K562 (cell line): Measurements from ENCODE around the gene DNASE1L2. TPM values are rescaled to one million over a fixed set of nuclear protein-coding genes. Genes with fewer than 3 reads are reported as not detected.

ENCODE experiments used
- ARID1B ChIP-seq: fragments of 450-650 bp; IDR thresholded peaks from 2 replicates; pipeline ENCODE4 v1.6.1; 2016; ENCODE audit warnings: antibody characterized with exemption, mild to moderate bottlenecking, inconsistent platforms
- HDAC1 ChIP-seq, 2 experiments: fragments of 450-650 bp; IDR thresholded peaks; 2 replicates each; pipeline ENCODE4 v1.6.1; 2016 to 2017; ENCODE audit warnings: inconsistent platforms in 1 of 2, mild to moderate bottlenecking in 1 of 2, moderate library complexity in 1 of 2
- KLF6 ChIP-seq: fragments of 250-450 bp; sonication (Bioruptor Pico); IDR thresholded peaks from 2 replicates; pipeline ENCODE4 v1.4.0; 2020; ENCODE audit warnings: mild to moderate bottlenecking, moderate library complexity, borderline replicate concordance
- MTA2 ChIP-seq: fragments of 450-650 bp; IDR thresholded peaks from 2 replicates; pipeline ENCODE4 v1.6.1; 2016; ENCODE audit warnings: low read depth
- PHTF2 ChIP-seq: fragments of 250-450 bp; sonication (Bioruptor Pico); IDR thresholded peaks from 2 replicates; pipeline ENCODE4 v1.5.0; 2021; ENCODE audit warnings: mild to moderate bottlenecking
- RBBP5 ChIP-seq: fragments of 200-600 bp; sonication (generic); IDR thresholded peaks from 2 replicates; pipeline ENCODE4 v1.6.1; 2012; ENCODE audit warnings: borderline replicate concordance, mild to moderate bottlenecking, low read length, control low read depth, inconsistent platforms; ENCODE audit not compliant: insufficient read depth, poor library complexity, severe bottlenecking
- RCOR1 ChIP-seq, 2 experiments: IDR thresholded peaks; 2 replicates each; pipeline ENCODE4 v1.6.1; 2012; ENCODE audit warnings: low read depth in 2 of 2, low read length in 2 of 2, borderline replicate concordance in 1 of 2, improper control_type of control experiment in 1 of 2
- polyA plus RNA-seq, 8 experiments: library from polyadenylated mRNA; depleted of rRNA in 4 of 8; stranded (reverse) in 5 of 8; unstranded in 3 of 8; fragments of >200 nt; fragmentation: Nextera tagmentation in 2 of 8; fragmentation: Illumina TruSeq in 1 of 8; extraction: Ambion mirVana in 2 of 8; extraction: Trizol in 1 of 8; gene quantifications; 2 replicates each; pipeline versions ENCODE4 v1.2.1 to v1.2.3, GENCODE V29; 2011 to 2014; ENCODE audit warnings: inconsistent platforms in 1 of 8, missing spikeins in 1 of 8
- total RNA-seq, 7 experiments: library from RNA; depleted of rRNA in 6 of 7; stranded (reverse); fragments of >200 nt in 6 of 7; fragmentation: Illumina TruSeq in 2 of 7; extraction: Trizol in 2 of 7; gene quantifications; 2 replicates each; pipeline versions ENCODE4 v1.2.1 to v1.2.3, GENCODE V29; 2011 to 2021; ENCODE audit warnings: low replicate concordance in 1 of 7
- TF ChIP-seq, protein P1 (sequence below): fragments of 450-650 bp; IDR thresholded peaks from 2 replicates; pipeline ENCODE4 v1.6.1; 2016; ENCODE audit warnings: mild to moderate bottlenecking, moderate library complexity
- TF ChIP-seq, protein P2 (sequence below): sonication (generic); formaldehyde crosslinking; IDR thresholded peaks from 2 replicates; pipeline ENCODE4 v1.8.0; 2022; ENCODE audit warnings: mild to moderate bottlenecking, missing genetic modification reagents, borderline replicate concordance
- TF ChIP-seq, protein P3 (sequence below): sonication (generic); formaldehyde crosslinking; IDR thresholded peaks from 2 replicates; pipeline ENCODE4 v1.8.0; 2023; ENCODE audit warnings: mild to moderate bottlenecking, missing genetic modification reagents
- TF ChIP-seq, protein P4 (sequence below): fragments of 450-650 bp; formaldehyde crosslinking; IDR thresholded peaks from 2 replicates; pipeline ENCODE4 v1.4.0; 2020; ENCODE audit warnings: mild to moderate bottlenecking, moderate library complexity

The DNASE1L2 gene
- total and polyA plus RNA-seq, 9 of the 15 experiments (the other 6 are each of a cell fraction or from before 2014, with no cell fraction given) = 0.08 to 2.7 (median 1.7) TPM; not detected in 1

DNA sequence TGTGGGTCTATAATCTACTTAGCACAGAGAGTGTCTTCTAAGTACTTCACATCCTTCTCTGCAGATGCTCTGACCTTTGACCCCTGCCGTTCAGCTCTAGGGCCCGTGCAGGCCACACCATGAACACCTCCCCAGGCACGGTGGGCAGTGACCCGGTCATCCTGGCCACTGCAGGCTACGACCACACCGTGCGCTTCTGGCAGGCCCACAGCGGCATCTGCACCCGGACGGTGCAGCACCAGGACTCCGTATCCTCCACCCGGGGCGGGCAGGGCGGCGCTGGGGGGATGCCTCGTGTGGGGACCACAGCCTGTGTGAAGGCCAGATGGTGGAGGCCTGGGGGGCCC lies 30.3 kb upstream of the DNASE1L2 start (continued):
- TF ChIP-seq, protein P1, sequence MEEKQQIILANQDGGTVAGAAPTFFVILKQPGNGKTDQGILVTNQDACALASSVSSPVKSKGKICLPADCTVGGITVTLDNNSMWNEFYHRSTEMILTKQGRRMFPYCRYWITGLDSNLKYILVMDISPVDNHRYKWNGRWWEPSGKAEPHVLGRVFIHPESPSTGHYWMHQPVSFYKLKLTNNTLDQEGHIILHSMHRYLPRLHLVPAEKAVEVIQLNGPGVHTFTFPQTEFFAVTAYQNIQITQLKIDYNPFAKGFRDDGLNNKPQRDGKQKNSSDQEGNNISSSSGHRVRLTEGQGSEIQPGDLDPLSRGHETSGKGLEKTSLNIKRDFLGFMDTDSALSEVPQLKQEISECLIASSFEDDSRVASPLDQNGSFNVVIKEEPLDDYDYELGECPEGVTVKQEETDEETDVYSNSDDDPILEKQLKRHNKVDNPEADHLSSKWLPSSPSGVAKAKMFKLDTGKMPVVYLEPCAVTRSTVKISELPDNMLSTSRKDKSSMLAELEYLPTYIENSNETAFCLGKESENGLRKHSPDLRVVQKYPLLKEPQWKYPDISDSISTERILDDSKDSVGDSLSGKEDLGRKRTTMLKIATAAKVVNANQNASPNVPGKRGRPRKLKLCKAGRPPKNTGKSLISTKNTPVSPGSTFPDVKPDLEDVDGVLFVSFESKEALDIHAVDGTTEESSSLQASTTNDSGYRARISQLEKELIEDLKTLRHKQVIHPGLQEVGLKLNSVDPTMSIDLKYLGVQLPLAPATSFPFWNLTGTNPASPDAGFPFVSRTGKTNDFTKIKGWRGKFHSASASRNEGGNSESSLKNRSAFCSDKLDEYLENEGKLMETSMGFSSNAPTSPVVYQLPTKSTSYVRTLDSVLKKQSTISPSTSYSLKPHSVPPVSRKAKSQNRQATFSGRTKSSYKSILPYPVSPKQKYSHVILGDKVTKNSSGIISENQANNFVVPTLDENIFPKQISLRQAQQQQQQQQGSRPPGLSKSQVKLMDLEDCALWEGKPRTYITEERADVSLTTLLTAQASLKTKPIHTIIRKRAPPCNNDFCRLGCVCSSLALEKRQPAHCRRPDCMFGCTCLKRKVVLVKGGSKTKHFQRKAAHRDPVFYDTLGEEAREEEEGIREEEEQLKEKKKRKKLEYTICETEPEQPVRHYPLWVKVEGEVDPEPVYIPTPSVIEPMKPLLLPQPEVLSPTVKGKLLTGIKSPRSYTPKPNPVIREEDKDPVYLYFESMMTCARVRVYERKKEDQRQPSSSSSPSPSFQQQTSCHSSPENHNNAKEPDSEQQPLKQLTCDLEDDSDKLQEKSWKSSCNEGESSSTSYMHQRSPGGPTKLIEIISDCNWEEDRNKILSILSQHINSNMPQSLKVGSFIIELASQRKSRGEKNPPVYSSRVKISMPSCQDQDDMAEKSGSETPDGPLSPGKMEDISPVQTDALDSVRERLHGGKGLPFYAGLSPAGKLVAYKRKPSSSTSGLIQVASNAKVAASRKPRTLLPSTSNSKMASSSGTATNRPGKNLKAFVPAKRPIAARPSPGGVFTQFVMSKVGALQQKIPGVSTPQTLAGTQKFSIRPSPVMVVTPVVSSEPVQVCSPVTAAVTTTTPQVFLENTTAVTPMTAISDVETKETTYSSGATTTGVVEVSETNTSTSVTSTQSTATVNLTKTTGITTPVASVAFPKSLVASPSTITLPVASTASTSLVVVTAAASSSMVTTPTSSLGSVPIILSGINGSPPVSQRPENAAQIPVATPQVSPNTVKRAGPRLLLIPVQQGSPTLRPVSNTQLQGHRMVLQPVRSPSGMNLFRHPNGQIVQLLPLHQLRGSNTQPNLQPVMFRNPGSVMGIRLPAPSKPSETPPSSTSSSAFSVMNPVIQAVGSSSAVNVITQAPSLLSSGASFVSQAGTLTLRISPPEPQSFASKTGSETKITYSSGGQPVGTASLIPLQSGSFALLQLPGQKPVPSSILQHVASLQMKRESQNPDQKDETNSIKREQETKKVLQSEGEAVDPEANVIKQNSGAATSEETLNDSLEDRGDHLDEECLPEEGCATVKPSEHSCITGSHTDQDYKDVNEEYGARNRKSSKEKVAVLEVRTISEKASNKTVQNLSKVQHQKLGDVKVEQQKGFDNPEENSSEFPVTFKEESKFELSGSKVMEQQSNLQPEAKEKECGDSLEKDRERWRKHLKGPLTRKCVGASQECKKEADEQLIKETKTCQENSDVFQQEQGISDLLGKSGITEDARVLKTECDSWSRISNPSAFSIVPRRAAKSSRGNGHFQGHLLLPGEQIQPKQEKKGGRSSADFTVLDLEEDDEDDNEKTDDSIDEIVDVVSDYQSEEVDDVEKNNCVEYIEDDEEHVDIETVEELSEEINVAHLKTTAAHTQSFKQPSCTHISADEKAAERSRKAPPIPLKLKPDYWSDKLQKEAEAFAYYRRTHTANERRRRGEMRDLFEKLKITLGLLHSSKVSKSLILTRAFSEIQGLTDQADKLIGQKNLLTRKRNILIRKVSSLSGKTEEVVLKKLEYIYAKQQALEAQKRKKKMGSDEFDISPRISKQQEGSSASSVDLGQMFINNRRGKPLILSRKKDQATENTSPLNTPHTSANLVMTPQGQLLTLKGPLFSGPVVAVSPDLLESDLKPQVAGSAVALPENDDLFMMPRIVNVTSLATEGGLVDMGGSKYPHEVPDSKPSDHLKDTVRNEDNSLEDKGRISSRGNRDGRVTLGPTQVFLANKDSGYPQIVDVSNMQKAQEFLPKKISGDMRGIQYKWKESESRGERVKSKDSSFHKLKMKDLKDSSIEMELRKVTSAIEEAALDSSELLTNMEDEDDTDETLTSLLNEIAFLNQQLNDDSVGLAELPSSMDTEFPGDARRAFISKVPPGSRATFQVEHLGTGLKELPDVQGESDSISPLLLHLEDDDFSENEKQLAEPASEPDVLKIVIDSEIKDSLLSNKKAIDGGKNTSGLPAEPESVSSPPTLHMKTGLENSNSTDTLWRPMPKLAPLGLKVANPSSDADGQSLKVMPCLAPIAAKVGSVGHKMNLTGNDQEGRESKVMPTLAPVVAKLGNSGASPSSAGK = peak; percentile 35; the same call in 1 of the 2 replicates
- TF ChIP-seq MTA2 = peak; percentile 32; the same call in 1 of the 2 replicates
- TF ChIP-seq, protein P2, sequence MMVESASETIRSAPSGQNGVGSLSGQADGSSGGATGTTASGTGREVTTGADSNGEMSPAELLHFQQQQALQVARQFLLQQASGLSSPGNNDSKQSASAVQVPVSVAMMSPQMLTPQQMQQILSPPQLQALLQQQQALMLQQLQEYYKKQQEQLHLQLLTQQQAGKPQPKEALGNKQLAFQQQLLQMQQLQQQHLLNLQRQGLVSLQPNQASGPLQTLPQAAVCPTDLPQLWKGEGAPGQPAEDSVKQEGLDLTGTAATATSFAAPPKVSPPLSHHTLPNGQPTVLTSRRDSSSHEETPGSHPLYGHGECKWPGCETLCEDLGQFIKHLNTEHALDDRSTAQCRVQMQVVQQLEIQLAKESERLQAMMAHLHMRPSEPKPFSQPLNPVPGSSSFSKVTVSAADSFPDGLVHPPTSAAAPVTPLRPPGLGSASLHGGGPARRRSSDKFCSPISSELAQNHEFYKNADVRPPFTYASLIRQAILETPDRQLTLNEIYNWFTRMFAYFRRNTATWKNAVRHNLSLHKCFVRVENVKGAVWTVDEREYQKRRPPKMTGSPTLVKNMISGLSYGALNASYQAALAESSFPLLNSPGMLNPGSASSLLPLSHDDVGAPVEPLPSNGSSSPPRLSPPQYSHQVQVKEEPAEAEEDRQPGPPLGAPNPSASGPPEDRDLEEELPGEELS (CRISPR knock-in tag) = peak; percentile 51; the same call in 1 of the 2 replicates
- no peak for TF ChIP-seq RBBP5
- peak; percentile 29; the same call in 1 of the 2 replicates for TF ChIP-seq ARID1B
- TF ChIP-seq PHTF2 (CRISPR knock-in tag) = 0 out of 2 replicates have a peak, but pooled peaks have one; percentile 70
- no peak; a peak in 1 of 4 replicates for TF ChIP-seq HDAC1 (IDR thresholded peaks at IDR 0.05)
- 0 out of 2 replicates have a peak, but pooled peaks have one; percentile 30 for TF ChIP-seq KLF6
- TF ChIP-seq, protein P3, sequence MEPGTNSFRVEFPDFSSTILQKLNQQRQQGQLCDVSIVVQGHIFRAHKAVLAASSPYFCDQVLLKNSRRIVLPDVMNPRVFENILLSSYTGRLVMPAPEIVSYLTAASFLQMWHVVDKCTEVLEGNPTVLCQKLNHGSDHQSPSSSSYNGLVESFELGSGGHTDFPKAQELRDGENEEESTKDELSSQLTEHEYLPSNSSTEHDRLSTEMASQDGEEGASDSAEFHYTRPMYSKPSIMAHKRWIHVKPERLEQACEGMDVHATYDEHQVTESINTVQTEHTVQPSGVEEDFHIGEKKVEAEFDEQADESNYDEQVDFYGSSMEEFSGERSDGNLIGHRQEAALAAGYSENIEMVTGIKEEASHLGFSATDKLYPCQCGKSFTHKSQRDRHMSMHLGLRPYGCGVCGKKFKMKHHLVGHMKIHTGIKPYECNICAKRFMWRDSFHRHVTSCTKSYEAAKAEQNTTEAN (CRISPR knock-in tag) = 0 out of 2 replicates have a peak, but pooled peaks have one; percentile 10
- no peak for TF ChIP-seq RCOR1 (IDR thresholded peaks at IDR 0.05; ENCODE audit: borderline replicate concordance in 1 of 2, low read depth in 2 of 2, low read length in 2 of 2)
- TF ChIP-seq, protein P4, sequence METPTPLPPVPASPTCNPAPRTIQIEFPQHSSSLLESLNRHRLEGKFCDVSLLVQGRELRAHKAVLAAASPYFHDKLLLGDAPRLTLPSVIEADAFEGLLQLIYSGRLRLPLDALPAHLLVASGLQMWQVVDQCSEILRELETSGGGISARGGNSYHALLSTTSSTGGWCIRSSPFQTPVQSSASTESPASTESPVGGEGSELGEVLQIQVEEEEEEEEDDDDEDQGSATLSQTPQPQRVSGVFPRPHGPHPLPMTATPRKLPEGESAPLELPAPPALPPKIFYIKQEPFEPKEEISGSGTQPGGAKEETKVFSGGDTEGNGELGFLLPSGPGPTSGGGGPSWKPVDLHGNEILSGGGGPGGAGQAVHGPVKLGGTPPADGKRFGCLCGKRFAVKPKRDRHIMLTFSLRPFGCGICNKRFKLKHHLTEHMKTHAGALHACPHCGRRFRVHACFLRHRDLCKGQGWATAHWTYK = 0 out of 2 replicates have a peak, but pooled peaks have one; percentile 12
